HCT116 (cell line): Measurements from ENCODE around the gene CAPS. TPM values are rescaled to one million over a fixed set of nuclear protein-coding genes. Genes with fewer than 3 reads are reported as not detected.

Experiments
- ATAC-seq: fragments of 200-7000 bp; cut with Tn5 transposase; 2 replicates; pipeline ENCODE4 v1.9.1; 2020; ENCODE audit warnings: mild to moderate bottlenecking, moderate library complexity
- BruUV-seq: library from RNA; stranded (reverse); fragments of 400-500 nt; replicated peaks from 2 replicates; lab custom pipeline; 2021; lab: Mats Ljungman, UMichigan
- CTCF ChIA-PET: fragments of 300-600 bp; sonication (Branson Sonifier 250); formaldehyde crosslinking; loops from one replicate; lab custom pipeline; 2021; ENCODE audit warnings: antibody characterized with exemption; lab: Charles Lee
- POLR2A ChIA-PET: fragments of 300-600, 350-600 bp; sonication (Branson Sonifier 250); formaldehyde crosslinking; loops from one replicate; lab custom pipeline; 2021; ENCODE audit warnings: antibody characterized with exemption; lab: Charles Lee
- RAD21 ChIA-PET, 2 experiments: fragments of 300-600 bp; sonication (Branson Sonifier 250); formaldehyde crosslinking; loops; one replicate each; lab custom pipeline; 2023; ENCODE audit warnings: low total read pairs in 2 of 2; ENCODE audit not compliant: uncharacterized antibody in 2 of 2, unreplicated experiment in 2 of 2, low non-redundant PET in 1 of 2; lab: Charles Lee
- DNase-seq: peaks from one replicate; pipeline ENCODE4 v3.0.0-alpha.2; 2010; ENCODE audit warnings: low read depth, low spot score
- H2AFZ ChIP-seq: fragments of 200-600 bp; shearing (Covaris generic), sonication (generic); 2 replicates; pipeline ENCODE4 v1.6.1; 2017; ENCODE audit warnings: low read depth, mixed run types, mixed read lengths, antibody characterized with exemption, low read length; ENCODE audit not compliant: poor library complexity, severe bottlenecking
- H3K27ac ChIP-seq: 2 replicates; pipeline ENCODE4 v1.5.1; 2012; ENCODE audit warnings: low read depth, low read length
- H3K27me3 ChIP-seq: fragments of 200-600 bp; sonication (generic); 2 replicates; pipeline ENCODE4 v1.6.1; 2016; ENCODE audit warnings: mixed run types, low read length, mixed read lengths; ENCODE audit not compliant: insufficient read depth
- H3K36me3 ChIP-seq, 2 experiments: fragments of 200-500 bp in 1 of 2; fragments of 200-600 bp in 1 of 2; sonication (Bioruptor generic) in 1 of 2; sonication (generic) in 1 of 2; 2 replicates each; pipeline versions ENCODE4 v1.5.1 to v1.6.1; 2014 to 2016; ENCODE audit warnings: low read length in 2 of 2, inconsistent platforms in 1 of 2, mixed read lengths in 1 of 2, mixed run types in 1 of 2; ENCODE audit not compliant: insufficient read depth in 2 of 2, control insufficient read depth in 1 of 2
- H3K4me1 ChIP-seq, 2 experiments: fragments of 200-600 bp in 1 of 2; sonication (generic) in 1 of 2; 2 replicates each; pipeline versions ENCODE4 v1.5.1 to v1.6.1; 2012 to 2017; ENCODE audit warnings: low read length in 2 of 2, inconsistent platforms in 1 of 2, mild to moderate bottlenecking in 1 of 2, mixed read lengths in 1 of 2, mixed run types in 1 of 2, moderate library complexity in 1 of 2; ENCODE audit not compliant: insufficient read depth in 2 of 2, control insufficient read depth in 1 of 2
- H3K4me2 ChIP-seq: fragments of 200-600 bp; sonication (generic); 2 replicates; pipeline ENCODE4 v1.6.1; 2017; ENCODE audit warnings: mixed run types, low read length, mixed read lengths
- H3K4me3 ChIP-seq, 2 experiments: fragments of 200-600 bp in 1 of 2; sonication (generic) in 1 of 2; replicated peaks in 1 of 2; 2 replicates each; pipeline ENCODE4 v1.5.1; 2011 to 2016; ENCODE audit warnings: low read length in 2 of 2, control low read depth in 1 of 2, low read depth in 1 of 2, mild to moderate bottlenecking in 1 of 2, mixed read lengths in 1 of 2, mixed run types in 1 of 2
- H3K79me2 ChIP-seq: fragments of 200-600 bp; sonication (generic); 2 replicates; pipeline ENCODE4 v1.6.1; 2017; ENCODE audit warnings: mild to moderate bottlenecking, mixed run types, low read length, moderate library complexity, mixed read lengths; ENCODE audit not compliant: insufficient read depth
- H3K9ac ChIP-seq: fragments of 200-600 bp; sonication (generic); 2 replicates; pipeline ENCODE4 v1.6.1; 2016; ENCODE audit warnings: low read length, mixed read lengths
- H3K9me2 ChIP-seq: fragments of 200-600 bp; sonication (generic), shearing (Covaris generic); 2 replicates; pipeline ENCODE4 v1.6.1; 2017; ENCODE audit warnings: mixed run types, mild to moderate bottlenecking, moderate library complexity; ENCODE audit not compliant: insufficient read depth
- H3K9me3 ChIP-seq, 2 experiments: fragments of 200-500 bp in 1 of 2; fragments of 200-600 bp in 1 of 2; sonication (Bioruptor generic) in 1 of 2; sonication (generic) in 1 of 2; 2 replicates each; pipeline ENCODE4 v1.6.1; 2014 to 2017; ENCODE audit warnings: low read length in 2 of 2, mixed read lengths in 2 of 2, inconsistent platforms in 1 of 2, low read depth in 1 of 2, mild to moderate bottlenecking in 1 of 2, mixed run types in 1 of 2, moderate library complexity in 1 of 2; ENCODE audit not compliant: control insufficient read depth in 1 of 2, insufficient read depth in 1 of 2
- H4K20me1 ChIP-seq: fragments of 200-600 bp; sonication (generic), shearing (Covaris generic); 2 replicates; pipeline ENCODE4 v1.6.1; 2017; ENCODE audit warnings: mixed run types, mild to moderate bottlenecking, moderate library complexity; ENCODE audit not compliant: insufficient read depth
- EZH2 ChIP-seq: fragments of 200-600 bp; sonication (generic); IDR thresholded peaks from 2 replicates; pipeline ENCODE4 v1.6.1; 2017; ENCODE audit warnings: antibody characterized with exemption, mixed run types
- POLR2AphosphoS5 ChIP-seq: IDR thresholded peaks from 2 replicates; pipeline ENCODE4 v1.6.1; 2011; ENCODE audit warnings: mild to moderate bottlenecking, low read depth, low read length, moderate library complexity
- SIN3A ChIP-seq: IDR thresholded peaks from 2 replicates; pipeline ENCODE4 v1.6.1; 2012; ENCODE audit warnings: low read depth
- SP1 ChIP-seq: IDR thresholded peaks from 2 replicates; pipeline ENCODE4 v1.6.1; 2012; ENCODE audit warnings: low read depth
- ZNF274 ChIP-seq: fragments of 200-500 bp; sonication (Bioruptor generic); IDR thresholded peaks from 2 replicates; pipeline ENCODE4 v1.6.1; 2014; ENCODE audit warnings: mild to moderate bottlenecking, low read depth, low read length, inconsistent platforms
- intact Hi-C: fragments of 100-400 bp; cut with micrococcal nuclease; formaldehyde crosslinking; loops from 2 replicates; pipeline ENCODE4 v1.10.0; 2022
- total RNA-seq: library from RNA; stranded (reverse); gene quantifications from one replicate; pipeline ENCODE4 v1.2.1, GENCODE V29; 2021; ENCODE audit not compliant: unreplicated experiment

Gene CAPS
- total RNA-seq, 1 experiment from 2014 or later, result 2.5 TPM

- Histone ChIP-seq H3K9me3 (no peaks in the 10 kb centered on the region), H3K27ac (no peak overlapping the region), H3K4me1 (peaks cover 0 to 3% of the 10 kb centered on the region in 2 experiments; a peak in 1 of 4 replicates), H4K20me1 (no peaks in the 10 kb centered on the region), H3K36me3 (0 out of 4 replicates have a peak, but pooled peaks cover 0 to 7% of the 10 kb centered on the region in 2 experiments), H3K4me3 (no peak overlapping the region), H3K27me3 (no peaks in the 10 kb centered on the region), H3K9me2 (no peaks in the 10 kb centered on the region), H3K9ac (no peak overlapping the region), H3K79me2 (peaks cover 15% of the 10 kb centered on the region; the same call in 1 of the 2 replicates), H3K4me2 (no peak overlapping the region), H2AFZ (no peak overlapping the region)
- CTCF ChIA-PET, result interaction anchor here (0.6 to 3.7 kb wide), 4 partner anchors 11 to 96 kb away, joined by 3 to 48 read pairs (median 4); partner anchors contain the start of genes NDUFA11 and NRTN
- BruUV-seq, result no TSS peak
- RAD21 ChIA-PET, result interaction anchor here (0.7 to 1.0 kb wide), 2 partner anchors 85 to 89 kb away, joined by 3 to 4 read pairs; no protein-coding TSS in a partner anchor
- intact Hi-C loops, result loop anchor here (2.0 kb wide), 1 partner anchor 65 kb away; no protein-coding TSS in a partner anchor
- DNase-seq, result no peak
- ATAC-seq, result no peak
- POLR2A ChIA-PET, result interaction anchor here (1.1 to 1.4 kb wide), 2 partner anchors 11 to 65 kb away, joined by 3 read pairs; no protein-coding TSS in a partner anchor
- no peak for TF ChIP-seq SIN3A
- no peak; the same call in 1 of the 2 replicates for TF ChIP-seq POLR2AphosphoS5
- no peak for TF ChIP-seq EZH2
These were observed 20.7 kb upstream of the CAPS start for GRCh38 chr19:5893296-5893903.

- RAD21 ChIA-PET, result no interaction called here
- Histone ChIP-seq H3K79me2 (peaks cover 21% of the 10 kb centered on the region; the same call in 1 of the 2 replicates), H3K36me3 (0 out of 4 replicates have a peak, but pooled peaks cover 0 to 7% of the 10 kb centered on the region in 2 experiments), H3K4me3 (no peak overlapping the region), H3K4me1 (peaks cover 0 to 3% of the 10 kb centered on the region in 2 experiments; a peak in 1 of 4 replicates), H3K9me2 (no peaks in the 10 kb centered on the region), H3K27me3 (no peaks in the 10 kb centered on the region), H3K4me2 (no peak overlapping the region), H2AFZ (no peak overlapping the region), H3K9ac (no peak overlapping the region), H3K9me3 (no peaks in the 10 kb centered on the region), H3K27ac (no peak overlapping the region), H4K20me1 (no peaks in the 10 kb centered on the region)
- BruUV-seq, result no TSS peak
- TF ChIP-seq SP1 (no peak), ZNF274 (no peak), POLR2AphosphoS5 (peak; percentile 30; the same call in 1 of the 2 replicates)
- POLR2A ChIA-PET, result interaction anchor here (1.1 to 1.4 kb wide), 2 partner anchors 10 to 66 kb away, joined by 3 read pairs; no protein-coding TSS in a partner anchor
- ATAC-seq (no peak), DNase-seq (no peak)
- intact Hi-C loops, result loop anchor here (2.0 kb wide), 1 partner anchor 65 kb away; no protein-coding TSS in a partner anchor
- CTCF ChIA-PET, result interaction anchor here (3.7 kb wide), 1 partner anchor 90 kb away, joined by 48 read pairs; the partner anchor contains the start of gene NRTN
These were observed 19.9 kb upstream of the CAPS start for GRCh38 chr19:5893907-5894703.
